ENCODE results near the gene LYSMD2.

DNA sequence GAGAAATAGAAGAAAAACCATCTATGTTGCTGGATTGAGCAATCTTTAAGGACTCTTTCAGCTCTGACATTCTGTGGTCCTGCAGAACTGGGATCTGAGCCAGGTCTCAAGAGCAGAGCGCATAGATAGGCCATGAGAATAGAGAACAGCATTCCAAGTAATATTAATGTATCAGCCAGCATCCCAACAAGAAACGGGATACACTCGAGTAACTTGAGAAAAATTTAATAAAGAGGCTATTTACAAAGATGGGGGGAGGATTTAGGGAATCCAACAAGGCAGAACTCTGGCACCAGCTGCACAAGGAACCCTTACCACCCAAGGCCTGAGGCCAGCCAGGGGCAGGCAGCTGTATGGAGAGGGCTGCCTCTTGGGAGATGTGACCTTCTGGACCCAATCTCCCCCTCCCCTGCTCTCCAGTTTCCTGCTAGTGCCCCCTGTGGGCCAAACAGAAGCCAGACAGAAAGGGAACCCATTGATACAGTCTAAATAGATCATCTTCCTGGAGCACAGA, 22.2 kb upstream of the LYSMD2 start:
- TF ChIP-seq EZH2phosphoT487 (IDR thresholded peaks at IDR 0.05; ENCODE audit: insufficient read depth, low read depth) = no peak
- TF ChIP-seq EZH2 (IDR thresholded peaks at IDR 0.05; ENCODE audit: insufficient read depth, poor library complexity, severe bottlenecking) = no peak
